ENCODE measurements around the gene PTGER3. TPM values are rescaled to one million over a fixed set of nuclear protein-coding genes. Genes with fewer than 3 reads are reported as not detected.

Gene PTGER3
- total RNA-seq, 1 experiment from 2014 or later: not detected

GRCh38 chr1:71033136-71033535, 14.5 kb downstream of the PTGER3 start:
- intact Hi-C loops (cut with micrococcal nuclease; ENCODE audit: unreplicated experiment): no loop called here

GRCh38 chr1:71031426-71031825, 16.2 kb downstream of the PTGER3 start:
- Histone ChIP-seq H3K36me3 (ENCODE audit: control insufficient read depth, insufficient read depth, low read length) (no peaks in the 10 kb centered on the region), H3K4me1 (no peaks in the 10 kb centered on the region), H3K27me3 (replicated peaks; ENCODE audit: control insufficient read depth, insufficient read depth, low read length) (no peaks in the 10 kb centered on the region), H3K4me3 (ENCODE audit: low read depth, low read length) (no peak overlapping the region), H3K9me3 (no peaks in the 10 kb centered on the region)
- CTCF ChIA-PET: no interaction called here
- no peak for DNase-seq
- no TSS peak for BruUV-seq (replicated peaks)
- peaks cover 7% of the 10 kb centered on the region for H3K27me3 Mint-ChIP-seq (ENCODE audit: insufficient read depth, unreplicated experiment)
- no peak overlapping the region for H3K27ac Mint-ChIP-seq (ENCODE audit: unreplicated experiment)
- no peak for TF ChIP-seq CTCF (IDR thresholded peaks at IDR 0.05; ENCODE audit: insufficient read depth in 1 of 2, low read depth in 1 of 2, low read length in 1 of 2, severe bottlenecking in 1 of 2, unreplicated experiment in 1 of 2)
- POLR2A ChIA-PET: no interaction called here
- H3K4me1 Mint-ChIP-seq (ENCODE audit: low read depth, unreplicated experiment): no peaks in the 10 kb centered on the region
- H3K9me3 Mint-ChIP-seq (ENCODE audit: unreplicated experiment): no peaks in the 10 kb centered on the region
- H3K36me3 Mint-ChIP-seq (ENCODE audit: insufficient read depth, unreplicated experiment): no peaks in the 10 kb centered on the region
- H3K4me3 Mint-ChIP-seq (ENCODE audit: unreplicated experiment): no peak overlapping the region
- intact Hi-C loops (cut with micrococcal nuclease; ENCODE audit: unreplicated experiment): no loop called here

More at GRCh38 chr1:71033136-71033535, 14.5 kb downstream of the PTGER3 start:
- H3K4me3 ChIP-seq (ENCODE audit: low read depth, low read length): no peak overlapping the region
- ChIA-PET POLR2A (no interaction called here), CTCF (no interaction called here)
- no peaks in the 10 kb centered on the region for H3K36me3 ChIP-seq (ENCODE audit: control insufficient read depth, insufficient read depth, low read length)
- no peak overlapping the region for H3K27ac Mint-ChIP-seq (ENCODE audit: unreplicated experiment)
- TF ChIP-seq CTCF (IDR thresholded peaks at IDR 0.05; ENCODE audit: insufficient read depth in 1 of 2, low read depth in 1 of 2, low read length in 1 of 2, severe bottlenecking in 1 of 2, unreplicated experiment in 1 of 2): no peak
- H3K9me3 ChIP-seq: no peaks in the 10 kb centered on the region
- no peak overlapping the region for H3K4me3 Mint-ChIP-seq (ENCODE audit: unreplicated experiment)
- DNase-seq: no peak
- no peaks in the 10 kb centered on the region for H3K27me3 ChIP-seq (replicated peaks; ENCODE audit: control insufficient read depth, insufficient read depth, low read length)
- peaks cover 7% of the 10 kb centered on the region for H3K27me3 Mint-ChIP-seq (ENCODE audit: insufficient read depth, unreplicated experiment)
- H3K36me3 Mint-ChIP-seq (ENCODE audit: insufficient read depth, unreplicated experiment): no peaks in the 10 kb centered on the region
- H3K9me3 Mint-ChIP-seq (ENCODE audit: unreplicated experiment): no peaks in the 10 kb centered on the region
- BruUV-seq (replicated peaks): no TSS peak
- H3K4me1 Mint-ChIP-seq (ENCODE audit: low read depth, unreplicated experiment): no peaks in the 10 kb centered on the region
- H3K4me1 ChIP-seq: no peaks in the 10 kb centered on the region

DNA sequence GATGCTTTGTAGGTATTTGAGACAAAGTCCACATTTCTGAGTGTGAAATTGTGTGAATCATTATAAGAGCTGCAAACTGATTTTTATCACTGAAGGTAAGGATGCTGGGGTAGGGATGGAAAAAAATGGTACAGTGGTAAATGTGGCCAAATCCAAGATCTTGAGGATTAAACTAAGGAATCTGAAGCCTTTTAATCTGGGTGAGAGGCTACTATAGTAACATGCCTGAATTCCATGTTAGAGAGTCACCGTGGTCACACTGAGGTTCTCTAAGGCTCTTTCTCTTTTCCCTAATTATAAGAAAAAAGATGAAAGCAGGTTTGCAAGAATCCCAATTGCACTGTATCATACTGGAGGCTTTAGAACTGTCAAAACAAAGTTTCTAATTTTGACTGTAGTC, 17.6 kb downstream of the PTGER3 start:
- H3K4me3 Mint-ChIP-seq (ENCODE audit: unreplicated experiment): no peak overlapping the region
- POLR2A ChIA-PET: no interaction called here

More for the DNA sequence above, 17.6 kb downstream of the PTGER3 start:
- H3K36me3 ChIP-seq (ENCODE audit: control insufficient read depth, insufficient read depth, low read length): no peaks in the 10 kb centered on the region
- TF ChIP-seq CTCF (IDR thresholded peaks at IDR 0.05; ENCODE audit: insufficient read depth in 1 of 2, low read depth in 1 of 2, low read length in 1 of 2, severe bottlenecking in 1 of 2, unreplicated experiment in 1 of 2): no peak
- H3K4me1 Mint-ChIP-seq (ENCODE audit: low read depth, unreplicated experiment): no peaks in the 10 kb centered on the region
- no peaks in the 10 kb centered on the region for H3K27me3 ChIP-seq (replicated peaks; ENCODE audit: control insufficient read depth, insufficient read depth, low read length)
- no peak overlapping the region for H3K4me3 ChIP-seq (ENCODE audit: low read depth, low read length)
- H3K4me1 ChIP-seq: no peaks in the 10 kb centered on the region
- DNase-seq: no peak
- peaks cover 4% of the 10 kb centered on the region for H3K27me3 Mint-ChIP-seq (ENCODE audit: insufficient read depth, unreplicated experiment)
- no TSS peak for BruUV-seq (replicated peaks)
- CTCF ChIA-PET: no interaction called here
- H3K9me3 Mint-ChIP-seq (ENCODE audit: unreplicated experiment): no peaks in the 10 kb centered on the region
- intact Hi-C loops (cut with micrococcal nuclease; ENCODE audit: unreplicated experiment): no loop called here
- no peaks in the 10 kb centered on the region for H3K9me3 ChIP-seq
- no peaks in the 10 kb centered on the region for H3K36me3 Mint-ChIP-seq (ENCODE audit: insufficient read depth, unreplicated experiment)
- H3K27ac Mint-ChIP-seq (ENCODE audit: unreplicated experiment): no peak overlapping the region
